K562 (cell line): ENCODE data around the gene THEM4. TPM values are rescaled to one million over a fixed set of nuclear protein-coding genes. Genes with fewer than 3 reads are reported as not detected.
"Not testable (repeated sequence)": the region's sequence is repeated elsewhere in the genome, so short reads cannot be mapped to it uniquely, and the experiment has no call there.

Experiments used
- ATAC-seq: fragments of 200-7000 bp; cut with Tn5 transposase; 3 replicates; pipeline ENCODE4 v1.9.1; 2020; ENCODE audit warnings: moderate library complexity
- BruUV-seq: library from RNA; stranded (reverse); fragments of 400-500 nt; replicated peaks from 2 replicates; lab custom pipeline; 2021; lab: Mats Ljungman, UMichigan
- CTCF ChIA-PET: fragments of 300-600 bp; formaldehyde crosslinking; extraction: SDS; loops from one replicate; lab custom pipeline; 2021; ENCODE audit warnings: low intra/inter-chr PET ratio; lab: Yijun Ruan, JAX
- POLR2A ChIA-PET: fragments of 300-600, 350-650 bp; sonication (Branson Sonifier 250); formaldehyde crosslinking; extraction: SDS; loops from one replicate; lab custom pipeline; 2021; ENCODE audit warnings: antibody characterized with exemption, inconsistent platforms; lab: Yijun Ruan, JAX
- DNase-seq, 4 experiments: peaks; one replicate each; pipeline versions ENCODE4 v3.0.0 to v3.0.0-alpha.2; 2011 to 2018; ENCODE audit warnings: low spot score in 3 of 4, mixed read lengths in 3 of 4; ENCODE audit errors: extremely low read depth in 1 of 4
- FAIRE-seq: peaks from 2 replicates; lab custom pipeline; 2011; peaks lifted over from hg19 to GRCh38; lab: Jason Lieb, UNC
- H2AFZ ChIP-seq: 2 replicates; pipeline ENCODE4 v1.6.0; 2011; ENCODE audit warnings: low read depth, low read length, control low read depth, inconsistent platforms
- H3K27ac ChIP-seq: fragments of 200-600 bp; 3 replicates; pipeline ENCODE4 v1.8.0; 2011; ENCODE audit warnings: low read depth, mild to moderate bottlenecking, control low read depth, inconsistent platforms, low read length, moderate library complexity, mixed read lengths; ENCODE audit errors: extremely low read depth
- H3K27me3 ChIP-seq, 2 experiments: fragments of 300-600 bp in 1 of 2; 2 replicates in 1 of 2; 3 replicates in 1 of 2; pipeline versions ENCODE4 v1.6.0 to v1.8.0; 2011; ENCODE audit warnings: inconsistent platforms in 2 of 2, low read length in 2 of 2, mild to moderate bottlenecking in 1 of 2, mixed read lengths in 1 of 2, moderate library complexity in 1 of 2; ENCODE audit not compliant: control insufficient read depth in 2 of 2, insufficient read depth in 2 of 2
- H3K36me3 ChIP-seq: fragments of 300-600 bp; 3 replicates; pipeline ENCODE4 v1.8.0; 2011; ENCODE audit warnings: mild to moderate bottlenecking, low read length, inconsistent platforms; ENCODE audit not compliant: control insufficient read depth, insufficient read depth
- H3K4me1 ChIP-seq, 2 experiments: fragments of 200-600 bp in 1 of 2; replicated peaks in 1 of 2; 2 replicates in 1 of 2; 3 replicates in 1 of 2; pipeline versions ENCODE4 v1.5.1 to v1.8.0; 2011; ENCODE audit warnings: inconsistent platforms in 2 of 2, low read length in 2 of 2, mild to moderate bottlenecking in 1 of 2, mixed read lengths in 1 of 2, moderate library complexity in 1 of 2; ENCODE audit not compliant: control insufficient read depth in 2 of 2, insufficient read depth in 2 of 2
- H3K4me2 ChIP-seq: 2 replicates; pipeline ENCODE4 v1.6.1; 2011; ENCODE audit warnings: low read length, control low read depth, inconsistent platforms, mixed read lengths; ENCODE audit not compliant: insufficient read depth
- H3K4me3 ChIP-seq: fragments of 200-600 bp; sonication (generic), shearing (Covaris generic); 2 replicates; pipeline ENCODE4 v1.5.1; 2016; ENCODE audit warnings: control low read depth, inconsistent platforms
- H3K79me2 ChIP-seq: fragments of 200-600 bp; 3 replicates; pipeline ENCODE4 v1.8.0; 2011; ENCODE audit warnings: low read length, inconsistent platforms; ENCODE audit not compliant: control insufficient read depth, insufficient read depth
- H3K9ac ChIP-seq, 2 experiments: 2 replicates each; pipeline versions ENCODE4 v1.6.0 to v1.6.1; 2011; ENCODE audit warnings: low read depth in 2 of 2, low read length in 2 of 2, control low read depth in 1 of 2, inconsistent platforms in 1 of 2, mild to moderate bottlenecking in 1 of 2, mixed read lengths in 1 of 2; ENCODE audit not compliant: insufficient read depth in 1 of 2
- H3K9me1 ChIP-seq: one replicate; pipeline ENCODE4 v1.6.0; 2011; ENCODE audit warnings: inconsistent platforms, mild to moderate bottlenecking, low read length, moderate library complexity; ENCODE audit not compliant: control insufficient read depth, insufficient read depth
- H3K9me3 ChIP-seq: replicated peaks from 2 replicates; pipeline ENCODE4 v1.5.1; 2011; ENCODE audit warnings: low read depth, low read length, inconsistent platforms; ENCODE audit not compliant: control insufficient read depth, insufficient read depth
- H4K20me1 ChIP-seq: replicated peaks from 2 replicates; pipeline ENCODE4 v1.6.1; 2011; ENCODE audit warnings: low read length, inconsistent platforms, mixed read lengths; ENCODE audit not compliant: control insufficient read depth, insufficient read depth
- WGBS: fragments of 100-300 bp; shearing (Covaris generic); methylation state at CpG from one replicate; pipeline ENCODE4 v1.1.6; 2016; ENCODE audit warnings: low coverage, mixed read lengths; ENCODE audit not compliant: insufficient coverage; ENCODE audit errors: missing lambda C conversion rate; 5-methylcytosine and 5-hydroxymethylcytosine counted together
- in situ Hi-C: fragments of 300-500 bp; cut with MboI; formaldehyde crosslinking; loops from 4 replicates; pipeline ENCODE4 v1.15.0; 2018; ENCODE audit warnings: inconsistent platforms, mixed read lengths
- intact Hi-C: fragments of 100-400 bp; cut with micrococcal nuclease; formaldehyde crosslinking; loops from 2 replicates; pipeline ENCODE4 v1.14.2; 2022
- polyA plus RNA-seq, 8 experiments: library from polyadenylated mRNA; depleted of rRNA in 4 of 8; stranded (reverse) in 5 of 8; unstranded in 3 of 8; fragments of >200 nt; fragmentation: Nextera tagmentation in 2 of 8; fragmentation: Illumina TruSeq in 1 of 8; extraction: Ambion mirVana in 2 of 8; extraction: Trizol in 1 of 8; gene quantifications; 2 replicates each; pipeline versions ENCODE4 v1.2.1 to v1.2.3, GENCODE V29; 2011 to 2014; ENCODE audit warnings: inconsistent platforms in 1 of 8, missing spikeins in 1 of 8
- total RNA-seq, 7 experiments: library from RNA; depleted of rRNA in 6 of 7; stranded (reverse); fragments of >200 nt in 6 of 7; fragmentation: Illumina TruSeq in 2 of 7; extraction: Trizol in 2 of 7; gene quantifications; 2 replicates each; pipeline versions ENCODE4 v1.2.1 to v1.2.3, GENCODE V29; 2011 to 2021; ENCODE audit warnings: low replicate concordance in 1 of 7

The THEM4 gene
- total and polyA plus RNA-seq, 9 of the 15 experiments (the other 6 are each of a cell fraction or from before 2014, with no cell fraction given): 8.6 to 71.9 (median 35.3) TPM

GRCh38 chr1:151883898-151884297 lies 25.4 kb downstream of the THEM4 start:
- H3K4me2 ChIP-seq, H3K9ac ChIP-seq, H3K27me3 ChIP-seq, H3K79me2 ChIP-seq, ATAC-seq, DNase-seq, H2AFZ ChIP-seq, H3K9me1 ChIP-seq, H3K4me3 ChIP-seq, BruUV-seq, FAIRE-seq, CTCF ChIA-PET, in situ Hi-C loops, H4K20me1 ChIP-seq, H3K4me1 ChIP-seq, H3K9me3 ChIP-seq, H3K27ac ChIP-seq, intact Hi-C loops: not testable (repeated sequence)
- H3K36me3 ChIP-seq: peaks cover 27% of the 10 kb centered on the region
- 92% methylated on average over 4 of the region's 4 CpGs for WGBS
- POLR2A ChIA-PET: interaction anchor here (0.5 to 0.9 kb wide), 3 partner anchors 13 to 882 kb away, joined by 3 to 6 read pairs (median 3); no protein-coding TSS in a partner anchor

GRCh38 chr1:151882918-151883317 lies 26.4 kb downstream of the THEM4 start:
- WGBS: 83% methylated on average over 4 of the region's 5 CpGs
- FAIRE-seq, H3K4me2 ChIP-seq, CTCF ChIA-PET, H3K4me3 ChIP-seq, DNase-seq, H3K9me3 ChIP-seq, H3K27me3 ChIP-seq, H3K9me1 ChIP-seq, intact Hi-C loops, in situ Hi-C loops, H3K79me2 ChIP-seq, H3K9ac ChIP-seq, POLR2A ChIA-PET, H3K27ac ChIP-seq, H4K20me1 ChIP-seq, ATAC-seq, BruUV-seq, H3K4me1 ChIP-seq, H2AFZ ChIP-seq: not testable (repeated sequence)
- H3K36me3 ChIP-seq: peaks cover 25% of the 10 kb centered on the region
